GM19193 (cell line): Measurements from ENCODE around the gene DDI1.

Source experiments
- POLR2A ChIP-seq: IDR thresholded peaks from 4 replicates; pipeline ENCODE4 v1.6.1; 2011; ENCODE audit not compliant: insufficient read depth, insufficient read length; ENCODE audit errors: extremely low read depth

DDI1 gene

DNA sequence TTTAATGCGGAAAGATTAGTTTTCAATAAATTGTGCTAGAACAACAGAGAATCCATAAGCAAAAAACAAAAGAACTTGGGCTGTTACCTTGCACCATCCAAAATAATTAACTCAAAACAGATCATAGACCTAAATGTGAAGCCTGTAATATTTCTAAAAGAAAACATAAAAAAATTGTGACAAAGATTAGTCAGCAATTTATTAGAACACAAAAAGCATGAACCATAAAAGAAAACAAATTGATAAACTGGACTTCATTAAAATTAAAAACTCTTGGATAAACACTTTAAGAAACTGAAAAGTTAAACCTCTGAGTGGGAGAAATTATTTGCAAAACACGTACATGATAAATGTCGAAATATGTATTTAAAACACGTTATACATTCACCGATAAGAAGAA lies 21.5 kb downstream of the DDI1 start:
- TF ChIP-seq POLR2A, result no peak

DNA sequence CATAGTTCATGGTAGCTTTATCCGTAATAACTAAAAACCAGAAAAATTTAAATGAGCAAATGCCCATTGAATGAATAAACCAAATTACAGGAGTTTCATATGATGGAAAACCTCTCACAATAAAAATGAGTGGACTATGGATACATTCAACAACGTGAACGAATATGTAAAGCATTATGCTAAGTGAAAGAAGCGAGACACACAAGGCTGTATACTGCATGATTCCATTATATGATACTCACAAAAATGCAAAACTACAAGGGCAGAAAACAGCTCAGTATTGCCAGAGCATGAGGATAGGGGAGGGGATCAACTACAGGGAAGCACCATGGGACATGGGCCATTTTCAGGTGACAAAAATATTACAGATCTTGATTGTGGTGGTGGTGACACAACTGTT lies 22.2 kb downstream of the DDI1 start:
- no peak for TF ChIP-seq POLR2A

DNA sequence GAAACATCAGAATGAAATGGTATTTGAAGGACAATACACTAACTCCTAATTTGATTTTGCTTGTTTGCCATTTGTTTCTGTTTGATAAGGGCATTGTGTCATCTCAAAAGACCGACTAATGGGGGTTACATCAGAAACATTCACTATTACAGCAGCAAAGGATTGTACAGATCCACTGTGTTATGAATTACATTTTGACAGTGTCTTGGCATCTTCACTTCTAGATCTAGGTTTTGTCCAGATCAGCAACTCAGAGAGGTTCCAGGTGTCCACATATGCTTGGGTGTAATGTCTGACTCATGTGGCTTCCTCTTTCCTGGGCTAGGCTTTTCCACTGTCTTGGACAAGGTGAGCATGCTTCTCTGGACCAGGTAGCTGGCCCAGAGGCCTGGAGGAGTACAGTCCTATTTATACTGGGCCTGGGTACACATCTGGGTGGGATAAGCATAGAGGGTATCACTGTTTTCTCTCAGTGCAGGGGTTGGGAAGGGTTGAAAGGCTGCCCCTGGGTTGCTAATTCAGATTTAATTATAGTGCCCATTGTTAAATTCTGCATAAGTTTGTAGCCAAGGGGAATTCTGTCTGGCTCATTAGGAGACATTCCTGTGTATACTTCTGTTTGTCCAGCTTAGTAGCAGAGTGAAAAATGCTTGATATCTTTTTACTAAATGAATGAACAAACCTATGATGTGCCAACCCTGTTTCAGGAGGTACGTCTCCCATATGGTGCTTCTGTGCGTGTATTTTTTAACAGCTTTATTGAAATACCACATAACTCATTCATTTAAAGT lies 23.8 kb downstream of the DDI1 start:
- no peak for TF ChIP-seq POLR2A

DNA sequence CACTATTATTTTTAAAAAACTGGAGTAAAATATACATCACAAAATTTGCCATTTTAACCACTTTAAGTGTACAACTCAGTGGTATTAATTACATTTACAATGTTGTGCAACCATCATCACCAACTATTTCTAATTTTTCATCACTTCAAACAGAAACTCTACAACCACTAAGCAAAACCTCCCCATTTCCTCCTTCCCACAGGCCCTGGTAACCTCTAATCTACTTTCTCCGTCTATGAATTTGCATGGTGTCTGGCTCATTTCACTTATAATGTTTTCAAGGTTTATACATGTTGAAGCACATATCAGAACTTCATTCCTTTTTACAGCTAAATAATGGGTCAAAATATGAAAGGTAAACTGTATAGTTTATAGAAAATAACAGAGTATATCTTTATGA lies 24.4 kb downstream of the DDI1 start:
- no peak for TF ChIP-seq POLR2A

DNA sequence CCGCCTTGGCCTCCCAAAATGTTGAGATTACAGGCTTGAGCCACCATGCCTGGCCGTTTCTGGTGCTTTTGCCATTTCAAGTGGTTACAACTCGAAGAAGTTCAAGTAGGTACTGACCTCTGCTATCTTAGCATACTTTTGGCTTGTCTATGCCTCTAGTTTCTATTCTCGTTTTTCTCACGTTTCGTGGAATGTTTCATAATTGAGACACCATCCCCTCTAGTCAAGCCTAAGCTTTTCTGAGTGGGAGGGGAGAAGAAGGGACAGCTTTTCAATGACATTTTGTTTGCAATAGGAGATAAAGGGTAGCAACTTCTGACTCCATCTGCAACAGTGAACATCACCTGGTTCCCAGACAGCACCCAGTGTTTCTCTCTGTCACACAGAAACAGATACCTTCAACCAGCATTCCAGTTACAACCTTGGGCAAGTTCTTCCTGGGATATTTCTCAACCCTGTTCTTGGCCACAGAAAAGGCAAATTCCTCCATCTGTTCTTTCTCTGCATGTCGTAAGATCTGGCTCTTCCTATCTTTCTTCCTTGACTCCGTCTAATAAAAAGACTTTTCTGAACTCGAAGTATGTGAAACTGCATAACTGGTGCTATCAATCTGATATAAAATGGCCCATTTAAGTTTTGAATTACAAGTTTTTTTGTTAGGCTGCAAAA lies 25.5 kb downstream of the DDI1 start:
- no peak for TF ChIP-seq POLR2A

DNA sequence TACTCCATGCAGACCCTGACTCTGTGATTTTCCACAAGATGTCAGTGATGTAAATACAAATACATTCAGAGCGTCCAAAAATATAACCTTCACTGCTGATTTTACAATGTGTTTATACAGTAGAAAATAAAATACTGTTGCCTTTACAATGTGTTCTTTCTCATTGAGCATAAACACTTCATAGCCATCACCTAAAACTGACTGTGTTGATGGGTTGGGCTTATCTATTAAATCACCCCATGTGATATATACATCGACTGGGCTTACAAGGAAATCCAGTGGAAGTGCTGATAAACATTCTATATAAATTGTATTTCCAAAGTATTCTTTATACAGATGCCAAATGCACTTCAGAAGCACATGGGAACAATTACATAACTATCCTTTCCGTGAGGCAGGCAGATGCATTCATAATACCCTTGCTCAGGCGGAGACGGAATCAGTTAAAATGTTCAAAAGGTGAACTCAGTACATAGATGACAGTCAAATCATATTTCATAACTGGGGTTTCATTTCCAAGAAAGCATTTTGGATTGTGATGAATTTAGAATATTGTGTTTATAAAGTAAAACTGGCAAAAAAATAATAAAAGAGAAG lies 27.7 kb downstream of the DDI1 start:
- TF ChIP-seq POLR2A, result no peak

DNA sequence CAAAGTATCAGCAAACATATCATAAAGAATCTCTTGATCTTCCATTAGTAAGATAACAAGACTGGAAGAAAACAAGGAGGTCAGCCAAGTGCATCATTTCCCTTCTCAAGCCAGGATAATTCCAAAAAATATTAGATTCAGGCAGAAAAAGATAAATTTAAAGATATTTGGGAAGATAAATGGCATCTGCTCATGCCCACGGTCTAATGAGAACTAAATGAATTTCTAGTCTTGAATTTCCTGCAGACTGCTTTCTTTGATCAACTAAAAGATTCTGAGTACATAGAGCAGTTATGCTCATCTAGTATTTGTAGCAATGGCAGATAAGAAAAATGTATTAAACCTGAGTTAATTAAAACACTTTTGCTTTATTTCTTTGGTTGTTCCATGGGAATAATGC lies 31.1 kb downstream of the DDI1 start:
- TF ChIP-seq POLR2A, result no peak

DNA sequence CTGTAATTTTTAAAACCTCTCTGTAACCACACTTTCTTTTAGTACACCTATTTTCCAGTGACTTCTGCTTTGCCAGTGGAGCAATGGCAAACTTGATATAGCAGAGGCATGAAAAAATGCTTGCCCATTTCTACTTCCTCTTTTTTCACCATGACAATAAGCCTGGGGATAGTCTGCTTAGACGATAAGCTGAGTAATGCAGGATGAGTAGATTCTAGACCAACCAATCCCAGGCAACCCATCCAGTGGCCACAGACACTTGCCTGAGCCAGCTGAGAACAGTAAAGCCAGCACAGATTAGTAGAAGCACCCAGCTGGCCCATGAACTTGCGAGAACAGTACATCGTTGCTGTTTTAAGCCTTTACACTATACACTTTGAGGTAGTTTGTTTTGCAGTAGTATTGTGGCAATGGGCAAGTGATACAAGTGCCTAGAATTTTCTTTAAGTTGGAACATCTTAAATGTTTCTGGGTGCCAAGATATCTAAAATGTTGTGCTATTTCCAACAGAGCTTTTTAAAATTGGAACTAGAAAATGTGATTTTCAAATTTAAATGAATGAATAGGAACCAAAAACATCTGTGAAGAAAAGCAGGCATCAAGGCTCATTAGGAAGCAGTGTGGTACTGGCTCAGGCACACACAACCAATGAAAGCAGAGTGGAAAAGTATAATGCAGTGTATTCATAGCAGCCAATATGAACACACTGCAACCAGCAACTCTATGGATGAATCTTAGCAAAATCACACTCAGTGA lies 37.7 kb downstream of the DDI1 start:
- TF ChIP-seq POLR2A, result no peak

DNA sequence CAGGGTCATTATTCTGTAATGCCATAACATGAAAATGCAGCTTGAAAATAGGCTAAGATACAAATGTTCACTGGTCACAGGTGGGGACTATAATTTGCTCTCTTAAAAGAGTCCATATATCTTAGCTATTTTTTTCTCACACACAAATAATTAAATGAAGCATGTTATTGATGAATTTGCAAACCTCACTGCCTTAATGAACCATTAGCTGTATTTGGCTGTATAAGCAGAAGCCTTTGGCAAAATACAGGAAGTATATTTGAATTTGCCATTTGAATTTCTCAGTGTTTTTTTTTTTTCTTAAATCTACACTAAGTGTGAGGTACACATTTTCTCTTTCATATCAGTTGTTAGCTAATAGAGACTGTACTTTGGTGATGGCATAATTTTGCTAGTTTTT lies 38.7 kb downstream of the DDI1 start:
- TF ChIP-seq POLR2A, result no peak

DNA sequence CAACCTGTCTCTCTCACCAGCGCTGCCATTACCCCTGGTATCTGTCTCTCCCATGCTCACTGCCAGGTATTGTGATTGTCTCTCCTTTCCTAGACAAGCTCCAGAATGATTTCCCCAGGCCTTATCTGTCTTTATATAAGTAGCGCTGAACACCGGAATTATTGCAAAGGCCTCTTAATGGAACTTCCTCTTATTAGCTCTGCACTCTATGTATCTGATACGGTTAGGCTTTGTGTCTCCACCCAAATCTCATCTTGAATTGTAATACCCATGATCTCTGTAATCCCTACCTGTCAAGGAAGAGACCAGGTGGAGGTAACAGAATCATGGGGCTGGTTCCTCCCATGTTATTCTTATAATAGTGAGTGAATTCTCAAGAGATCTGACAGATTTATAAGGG lies 39.3 kb downstream of the DDI1 start:
- no peak for TF ChIP-seq POLR2A

DNA sequence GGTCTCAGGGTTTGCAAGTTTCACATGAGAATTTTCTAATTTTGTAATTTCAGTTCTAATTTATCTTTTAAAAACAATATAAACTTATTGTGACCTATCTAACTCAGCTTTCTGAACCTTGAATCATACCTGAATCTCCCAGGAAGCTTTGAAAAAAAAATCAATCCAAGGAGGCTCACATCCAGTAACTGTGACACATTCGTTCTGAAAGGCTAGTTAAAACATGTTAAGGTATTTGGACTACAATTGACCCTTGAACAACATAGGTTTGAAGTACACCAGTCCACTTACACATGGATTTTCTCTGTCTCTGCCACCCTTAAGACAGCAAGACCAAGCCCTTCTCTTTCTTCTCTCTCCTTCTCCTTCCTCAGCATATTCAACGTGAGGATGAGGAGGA lies 40.0 kb downstream of the DDI1 start:
- TF ChIP-seq POLR2A, result no peak

DNA sequence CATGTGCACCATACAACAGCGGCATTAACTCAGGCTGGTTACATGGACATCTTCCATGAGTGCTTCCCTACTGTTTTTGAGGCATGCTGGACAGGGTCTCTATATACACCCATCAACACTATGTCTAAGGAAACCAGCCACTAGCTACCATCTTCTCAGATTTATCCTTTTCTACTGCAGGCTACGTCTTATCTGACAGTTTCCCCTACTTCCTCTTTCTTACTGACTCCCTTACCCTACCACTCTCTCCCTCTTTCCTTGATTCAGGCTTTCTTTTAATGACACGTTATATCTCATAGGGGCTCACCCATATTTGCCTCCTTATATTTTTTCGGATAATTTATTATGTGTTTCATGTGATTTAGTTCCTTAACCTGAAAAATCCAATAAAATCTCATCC lies 41.8 kb downstream of the DDI1 start:
- TF ChIP-seq POLR2A, result no peak

DNA sequence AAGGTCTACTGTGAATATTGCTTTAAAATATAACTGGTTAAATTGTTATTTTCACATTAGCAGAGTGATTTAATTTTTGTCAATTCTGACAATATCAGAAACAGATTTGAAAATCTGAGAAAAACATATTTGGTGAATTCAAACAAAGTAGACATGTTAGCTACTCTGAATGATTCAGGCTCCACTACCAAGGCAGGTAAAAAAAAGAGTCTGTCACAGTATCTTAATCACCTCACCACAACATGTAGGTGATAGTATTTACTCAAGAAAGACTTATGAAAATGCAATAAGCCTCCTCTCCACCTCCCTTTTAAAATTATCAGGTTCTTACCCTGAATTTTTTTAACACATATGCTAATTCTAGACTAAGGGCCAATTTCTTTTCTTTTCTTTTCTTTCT lies 42.6 kb downstream of the DDI1 start:
- no peak for TF ChIP-seq POLR2A

DNA sequence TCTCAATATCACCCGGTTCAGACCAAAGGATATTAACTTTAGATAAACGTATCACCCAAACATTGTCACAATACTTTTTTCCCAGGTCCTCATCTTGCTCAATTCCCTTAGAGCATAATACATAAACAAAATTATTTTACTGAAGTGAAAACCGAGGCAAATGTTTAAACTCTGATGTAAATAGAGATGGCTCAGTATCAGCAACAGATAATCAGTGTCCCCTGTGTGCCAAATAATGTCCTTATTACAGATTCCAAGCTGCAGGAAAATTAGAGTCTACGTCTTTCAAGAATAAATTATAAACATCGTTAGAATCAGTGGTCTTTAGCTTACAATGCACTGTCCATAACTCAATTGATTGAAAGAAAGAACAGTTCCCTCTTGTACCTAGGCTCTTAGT lies 50.2 kb downstream of the DDI1 start:
- TF ChIP-seq POLR2A, result no peak
